A673 (cell line): ENCODE results near the gene KRT15. TPM values are rescaled to one million over a fixed set of nuclear protein-coding genes. Genes with fewer than 3 reads are reported as not detected.

ENCODE experiments used
- BruUV-seq: library from RNA; stranded (reverse); fragments of 400-500 nt; replicated peaks from 2 replicates; lab custom pipeline; 2021; lab: Mats Ljungman, UMichigan
- CTCF ChIA-PET: fragments of 300-600 bp; sonication (Branson Sonifier 250); formaldehyde crosslinking; loops from one replicate; lab custom pipeline; 2022; ENCODE audit warnings: antibody characterized with exemption; lab: Charles Lee
- POLR2A ChIA-PET: fragments of 300-600 bp; sonication (Branson Sonifier 250); formaldehyde crosslinking; loops from one replicate; lab custom pipeline; 2022; ENCODE audit warnings: antibody characterized with exemption; ENCODE audit not compliant: low non-redundant PET; lab: Charles Lee
- DNase-seq: peaks from one replicate; pipeline ENCODE4 v3.0.0-alpha.2; 2015; ENCODE audit warnings: low spot score
- H3K27ac ChIP-seq: fragments of 200-600 bp; sonication (generic); 2 replicates; pipeline ENCODE4 v1.5.1; 2016; ENCODE audit warnings: mixed run types, low read depth, mild to moderate bottlenecking, mixed read lengths, antibody characterized with exemption, low read length; ENCODE audit not compliant: poor library complexity, severe bottlenecking
- H3K27me3 ChIP-seq: fragments of 200-600 bp; sonication (generic); replicated peaks from 2 replicates; pipeline ENCODE4 v1.6.1; 2017; ENCODE audit warnings: mixed run types, low read depth, mild to moderate bottlenecking, mixed read lengths, antibody characterized with exemption, low read length; ENCODE audit not compliant: insufficient read depth, poor library complexity
- H3K36me3 ChIP-seq: fragments of 200-600 bp; sonication (generic); 2 replicates; pipeline ENCODE4 v1.6.1; 2016; ENCODE audit warnings: mixed run types, mild to moderate bottlenecking, mixed read lengths, antibody characterized with exemption, low read length; ENCODE audit not compliant: insufficient read depth, poor library complexity, severe bottlenecking
- H3K4me1 ChIP-seq: fragments of 200-600 bp; sonication (generic); 2 replicates; pipeline ENCODE4 v1.6.1; 2017; ENCODE audit warnings: mixed run types, mild to moderate bottlenecking, mixed read lengths, antibody characterized with exemption, low read length; ENCODE audit not compliant: insufficient read depth, poor library complexity, severe bottlenecking
- H3K4me3 ChIP-seq: fragments of 200-600 bp; sonication (generic); 2 replicates; pipeline ENCODE4 v1.5.1; 2016; ENCODE audit warnings: low read depth, mixed run types, mild to moderate bottlenecking, mixed read lengths, low read length; ENCODE audit not compliant: poor library complexity, severe bottlenecking
- H3K9me3 ChIP-seq: fragments of 200-600 bp; sonication (generic); 2 replicates; pipeline ENCODE4 v1.6.1; 2016; ENCODE audit warnings: mixed run types, low read depth, mild to moderate bottlenecking, mixed read lengths, antibody characterized with exemption, low read length; ENCODE audit not compliant: poor library complexity, severe bottlenecking
- CTCF ChIP-seq: fragments of 300-800, 200-600 bp; sonication (generic); conservative IDR thresholded peaks from 2 replicates; pipeline ENCODE4 v1.5.1; 2017; ENCODE audit warnings: low read depth, mild to moderate bottlenecking, antibody characterized with exemption, low read length, moderate library complexity, mixed read lengths
- EZH2 ChIP-seq: fragments of 200-600 bp; sonication (generic); IDR thresholded peaks from 2 replicates; pipeline ENCODE4 v1.6.1; 2017; ENCODE audit warnings: borderline replicate concordance, low read depth, mild to moderate bottlenecking, mixed read lengths, antibody characterized with exemption, low read length; ENCODE audit not compliant: poor library complexity, severe bottlenecking
- intact Hi-C: fragments of 100-400 bp; cut with micrococcal nuclease; formaldehyde crosslinking; loops from one replicate; pipeline ENCODE4 v1.10.0; 2022; ENCODE audit not compliant: unreplicated experiment
- total RNA-seq: library from RNA; stranded (reverse); gene quantifications from 2 replicates; pipeline ENCODE4 v1.2.3, GENCODE V29; 2021

Gene KRT15
- total RNA-seq, 1 experiment from 2014 or later, result not detected

GRCh38 chr17:41468346-41468745 is 50.3 kb downstream of the KRT15 start:
- Histone ChIP-seq H3K27ac (no peak overlapping the region), H3K4me3 (no peak overlapping the region), H3K27me3 (no peaks in the 10 kb centered on the region), H3K4me1 (no peaks in the 10 kb centered on the region), H3K9me3 (no peaks in the 10 kb centered on the region), H3K36me3 (no peaks in the 10 kb centered on the region)
- ChIA-PET POLR2A (no interaction called here), CTCF (no interaction called here)
- TF ChIP-seq EZH2 (no peak), CTCF (no peak)
- no peak for DNase-seq
- BruUV-seq, result no TSS peak
- intact Hi-C loops, result no loop called here

- CTCF ChIA-PET, result no interaction called here
- H3K27ac ChIP-seq, result no peak overlapping the region
- H3K36me3 ChIP-seq, result no peaks in the 10 kb centered on the region
- TF ChIP-seq CTCF (no peak), EZH2 (no peak)
- BruUV-seq, result no TSS peak
- peak; percentile 66 for DNase-seq
- intact Hi-C loops, result no loop called here
- H3K4me1 ChIP-seq, result no peaks in the 10 kb centered on the region
- no peaks in the 10 kb centered on the region for H3K27me3 ChIP-seq
- H3K9me3 ChIP-seq, result no peaks in the 10 kb centered on the region
- POLR2A ChIA-PET, result no interaction called here
- H3K4me3 ChIP-seq, result no peak overlapping the region
These were observed 51.1 kb downstream of the KRT15 start for GRCh38 chr17:41467561-41467960.

- Histone ChIP-seq H3K27me3 (no peaks in the 10 kb centered on the region), H3K36me3 (no peaks in the 10 kb centered on the region), H3K4me1 (no peaks in the 10 kb centered on the region), H3K4me3 (no peak within 1 kb of the TSS), H3K9me3 (no peaks in the 10 kb centered on the region), H3K27ac (no peak within 1 kb of the TSS)
- TF ChIP-seq EZH2 (no peak), CTCF (no peak)
- CTCF ChIA-PET, result no interaction called here
- intact Hi-C loops, result no loop called here
- no TSS peak for BruUV-seq
- POLR2A ChIA-PET, result no interaction called here
- DNase-seq, result no peak
These were observed 51.7 kb downstream of the KRT15 start, which contains the start of gene KRT32 for GRCh38 chr17:41466988-41467387. Gene KRT32 (minus strand): TSS chr17:41467386. CDS start chr17:41467325, 61 bp downstream.
